Measurements from ENCODE around the gene PRAMEF4.
"Not testable (repeated sequence)": the region's sequence is repeated elsewhere in the genome, so short reads cannot be mapped to it uniquely, and the experiment has no call there.

DNA sequence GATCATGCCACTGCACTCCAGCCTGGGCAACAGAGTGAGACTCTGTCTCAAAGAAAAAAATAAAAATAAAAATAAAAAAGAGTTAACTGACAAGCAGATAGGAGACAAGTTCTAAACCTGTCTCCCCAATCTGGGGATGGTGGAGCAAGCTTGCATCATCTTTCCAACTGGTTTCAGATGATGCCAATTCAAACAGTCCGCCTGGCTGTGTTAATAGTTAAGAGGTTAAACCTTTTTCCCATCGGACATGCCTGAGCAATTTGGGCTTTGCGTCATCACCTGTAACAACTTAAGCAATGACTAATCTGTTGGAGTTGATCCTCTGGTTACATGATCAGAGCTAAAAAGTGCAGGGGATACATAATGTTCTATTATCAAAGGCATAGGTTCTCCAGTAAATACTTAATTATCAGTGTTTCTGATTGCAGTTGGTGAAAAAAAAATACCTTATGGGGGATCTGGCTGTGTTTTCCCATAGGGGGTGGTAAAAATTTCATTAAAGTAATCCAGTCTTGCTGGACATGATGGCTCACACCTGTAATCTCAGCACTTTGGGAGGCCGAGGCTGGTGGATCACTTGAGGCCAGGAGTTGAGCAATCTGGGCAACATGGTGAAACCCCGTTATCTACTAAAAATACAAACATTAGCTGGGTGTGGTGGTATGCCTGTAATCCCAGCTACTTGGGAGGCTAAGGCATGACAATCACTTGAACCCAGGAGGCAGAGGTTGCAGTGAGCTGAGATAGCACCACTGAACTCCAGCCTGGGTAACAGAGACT lies 18.0 kb upstream of the PRAMEF4 start:
- TF ChIP-seq, protein P1, sequence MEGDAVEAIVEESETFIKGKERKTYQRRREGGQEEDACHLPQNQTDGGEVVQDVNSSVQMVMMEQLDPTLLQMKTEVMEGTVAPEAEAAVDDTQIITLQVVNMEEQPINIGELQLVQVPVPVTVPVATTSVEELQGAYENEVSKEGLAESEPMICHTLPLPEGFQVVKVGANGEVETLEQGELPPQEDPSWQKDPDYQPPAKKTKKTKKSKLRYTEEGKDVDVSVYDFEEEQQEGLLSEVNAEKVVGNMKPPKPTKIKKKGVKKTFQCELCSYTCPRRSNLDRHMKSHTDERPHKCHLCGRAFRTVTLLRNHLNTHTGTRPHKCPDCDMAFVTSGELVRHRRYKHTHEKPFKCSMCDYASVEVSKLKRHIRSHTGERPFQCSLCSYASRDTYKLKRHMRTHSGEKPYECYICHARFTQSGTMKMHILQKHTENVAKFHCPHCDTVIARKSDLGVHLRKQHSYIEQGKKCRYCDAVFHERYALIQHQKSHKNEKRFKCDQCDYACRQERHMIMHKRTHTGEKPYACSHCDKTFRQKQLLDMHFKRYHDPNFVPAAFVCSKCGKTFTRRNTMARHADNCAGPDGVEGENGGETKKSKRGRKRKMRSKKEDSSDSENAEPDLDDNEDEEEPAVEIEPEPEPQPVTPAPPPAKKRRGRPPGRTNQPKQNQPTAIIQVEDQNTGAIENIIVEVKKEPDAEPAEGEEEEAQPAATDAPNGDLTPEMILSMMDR (IDR thresholded peaks at IDR 0.05): not testable (repeated sequence)
- TF ChIP-seq RFX5 (IDR thresholded peaks at IDR 0.05); RARB (CRISPR knock-in tag; IDR thresholded peaks at IDR 0.05); MYC (IDR thresholded peaks at IDR 0.05; ENCODE audit: borderline replicate concordance, low read length); JUN (IDR thresholded peaks at IDR 0.05); PHF8 (IDR thresholded peaks at IDR 0.05; ENCODE audit: borderline replicate concordance, low read depth); ZFP36 (IDR thresholded peaks at IDR 0.05; ENCODE audit: borderline replicate concordance, partially characterized antibody): not testable (repeated sequence)

All from A549 (cell line).